RPMI8226 (cell line): ENCODE measurements around the gene NFKBIB.
"Not testable (repeated sequence)": the region's sequence is repeated elsewhere in the genome, so short reads cannot be mapped to it uniquely, and the experiment has no call there.

ENCODE experiments used
- DNase-seq: peaks from one replicate; pipeline ENCODE4 v3.0.0-alpha.2; 2015

The NFKBIB gene

DNA sequence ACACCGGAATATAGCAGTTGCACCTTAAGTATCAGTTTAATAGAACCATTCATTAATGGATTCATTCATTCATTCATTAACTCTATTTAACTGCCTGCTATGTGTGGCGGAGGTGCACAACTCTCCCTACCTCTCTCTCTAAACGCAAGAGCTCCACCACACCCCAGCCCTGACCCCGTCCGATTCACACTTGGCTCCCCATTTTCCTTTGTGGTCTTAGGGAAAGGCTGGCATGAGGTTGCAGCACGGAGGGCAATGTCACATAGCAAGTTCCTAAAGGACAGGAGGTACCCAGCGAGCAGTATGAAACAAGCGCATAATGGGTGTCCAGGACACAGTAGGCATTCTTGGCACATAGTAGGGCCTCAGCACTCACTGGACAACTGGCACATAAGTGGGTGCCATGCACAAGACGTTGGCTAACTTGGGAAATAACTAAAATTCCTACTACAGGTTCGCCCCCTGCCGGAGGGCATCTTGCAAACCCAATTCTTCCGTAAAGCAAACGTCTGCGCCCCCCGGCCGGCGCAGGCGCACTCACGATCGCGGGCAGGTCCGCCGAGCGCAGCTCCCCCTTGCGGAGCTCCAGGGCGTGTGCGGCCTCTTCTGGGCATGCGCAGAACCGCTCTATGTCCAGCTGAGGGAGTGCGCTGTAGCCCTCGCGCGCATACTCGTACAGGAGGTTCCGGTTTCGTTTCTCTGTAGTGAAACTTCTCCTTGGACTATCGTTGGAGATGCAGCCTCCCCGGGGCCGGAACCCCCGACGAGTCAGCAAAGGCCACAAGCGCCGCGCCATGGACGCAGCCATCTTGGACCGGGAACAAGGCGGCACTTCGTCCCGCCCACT lies 30.4 kb downstream of the NFKBIB start, which contains the start of gene SARS2:
Gene SARS2 (minus strand): TSS at position 835 of the 847 bp plus-strand sequence. CDS start 27 bp downstream, at position 808.
- peak; percentile 89 for DNase-seq

DNA sequence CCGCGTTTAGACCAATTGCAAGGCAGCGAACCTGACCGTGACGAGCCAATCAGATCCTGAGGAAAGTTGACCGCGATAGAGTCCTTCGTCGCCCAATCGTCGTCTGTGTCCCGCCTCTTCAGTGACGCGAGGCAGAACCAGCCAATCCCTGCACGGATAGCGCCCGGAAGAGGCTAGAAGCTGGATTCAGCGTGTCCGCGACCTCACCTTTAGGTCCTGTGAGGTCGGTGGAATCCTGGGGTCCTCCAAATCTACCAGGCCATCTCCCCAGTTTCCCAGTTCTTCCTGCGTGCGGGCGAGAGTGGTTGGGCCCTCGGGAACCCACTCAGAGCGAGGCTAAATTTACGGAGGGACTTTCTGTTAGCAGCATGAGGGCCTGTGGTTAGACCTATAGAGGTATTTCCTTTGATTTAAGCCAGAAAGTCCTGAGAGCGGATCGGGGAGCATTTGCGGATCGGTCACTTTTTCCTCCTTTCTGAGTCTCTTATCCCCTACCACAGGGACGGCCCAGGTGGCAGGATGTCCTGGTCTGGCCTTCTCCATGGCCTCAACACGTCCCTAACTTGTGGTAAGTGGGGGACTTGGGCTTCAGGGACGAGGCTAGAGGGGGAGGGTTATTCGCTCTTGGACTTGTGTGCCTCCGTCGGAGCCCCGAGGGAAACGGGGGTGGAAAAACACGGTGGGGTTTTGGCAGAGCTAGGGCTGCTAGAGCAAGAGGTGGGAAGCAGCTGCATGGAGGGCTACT lies 31.2 kb downstream of the NFKBIB start, which contains the start of gene MRPS12:
Gene MRPS12 (plus strand): TSS at position 169 of the 745 bp plus-strand sequence. CDS start 351 bp downstream, at position 520.
- peak; percentile 97 for DNase-seq

DNA sequence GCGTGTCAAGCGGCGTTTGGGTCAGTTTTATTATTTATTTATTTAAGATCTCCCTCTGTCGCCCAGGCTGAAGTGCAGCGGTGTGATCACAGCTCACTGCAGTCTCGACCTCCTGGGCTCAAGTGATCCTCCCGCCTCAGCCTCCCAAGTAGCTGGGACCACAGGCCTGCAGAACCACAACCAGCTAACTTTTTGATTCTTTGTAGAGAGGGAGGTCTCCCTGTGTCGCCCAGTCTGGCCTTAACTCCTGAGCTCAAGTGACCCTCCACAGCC lies 31.7 kb downstream of the NFKBIB start:
- no peak for DNase-seq

DNA sequence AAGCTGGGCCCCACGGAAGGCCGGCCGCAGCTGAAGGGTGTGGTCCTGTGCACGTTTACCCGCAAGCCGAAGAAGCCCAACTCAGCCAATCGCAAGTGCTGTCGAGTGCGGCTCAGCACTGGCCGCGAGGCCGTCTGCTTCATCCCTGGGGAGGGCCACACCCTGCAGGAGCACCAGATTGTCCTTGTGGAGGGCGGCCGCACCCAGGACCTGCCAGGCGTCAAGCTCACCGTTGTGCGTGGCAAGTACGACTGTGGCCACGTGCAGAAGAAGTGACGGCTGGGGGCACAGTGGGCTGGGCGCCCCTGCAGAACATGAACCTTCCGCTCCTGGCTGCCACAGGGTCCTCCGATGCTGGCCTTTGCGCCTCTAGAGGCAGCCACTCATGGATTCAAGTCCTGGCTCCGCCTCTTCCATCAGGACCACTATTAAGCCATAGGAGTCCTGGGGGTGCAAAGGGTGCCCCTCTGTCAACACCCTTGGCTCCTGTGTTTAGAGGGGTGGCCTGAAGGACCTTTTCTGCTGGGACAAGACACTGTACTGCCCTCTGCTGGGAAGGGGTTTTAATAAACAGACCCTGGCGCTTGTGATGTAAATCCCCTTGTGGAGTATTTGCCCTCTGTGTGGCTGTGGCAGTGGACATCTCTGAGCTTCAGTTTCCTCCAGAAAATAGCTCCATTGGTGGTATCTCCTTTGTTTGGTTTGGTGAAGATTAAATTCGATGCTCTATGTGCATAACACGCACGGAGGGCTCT lies 32.8 kb downstream of the NFKBIB start:
- DNase-seq, result no peak

DNA sequence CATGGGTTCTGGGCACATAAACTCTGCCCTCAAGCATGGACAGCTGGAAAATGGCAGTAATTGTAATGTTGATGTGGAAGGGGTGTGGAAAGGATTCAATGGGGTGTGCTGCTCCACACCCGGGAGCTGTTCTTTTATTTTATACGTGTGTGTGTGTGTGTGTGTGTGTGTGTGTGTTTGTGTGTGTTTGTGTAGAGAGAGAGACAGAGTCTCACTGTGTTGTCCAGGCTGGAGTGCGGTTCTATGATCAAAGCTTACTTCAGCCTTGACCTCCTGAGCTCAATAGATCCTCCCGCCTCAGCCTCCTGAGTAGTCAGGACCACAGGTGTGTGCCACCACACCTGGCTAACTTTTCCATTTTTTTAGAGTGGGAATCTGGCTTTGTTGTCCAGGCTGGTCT lies 33.8 kb downstream of the NFKBIB start:
- no peak for DNase-seq

DNA sequence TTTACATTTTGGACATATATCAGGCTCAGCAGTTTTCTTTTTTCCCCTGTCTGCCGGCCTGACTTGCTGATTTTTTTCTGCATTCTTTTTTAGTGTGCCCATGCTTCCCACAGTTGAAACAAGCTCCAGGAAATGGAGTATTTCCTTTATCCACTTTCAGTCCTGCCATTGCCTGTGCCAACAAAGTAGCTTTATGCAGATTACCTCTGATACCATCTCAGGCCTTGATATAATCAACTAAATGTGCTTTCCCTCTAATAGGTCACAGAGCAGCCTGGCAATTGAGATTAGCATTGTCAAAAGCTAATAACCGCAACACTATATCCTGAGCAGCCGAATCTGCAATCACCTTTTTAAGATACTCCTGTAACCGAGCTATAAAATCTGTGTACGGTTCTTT lies 40.2 kb downstream of the NFKBIB start:
- no peak for DNase-seq

DNA sequence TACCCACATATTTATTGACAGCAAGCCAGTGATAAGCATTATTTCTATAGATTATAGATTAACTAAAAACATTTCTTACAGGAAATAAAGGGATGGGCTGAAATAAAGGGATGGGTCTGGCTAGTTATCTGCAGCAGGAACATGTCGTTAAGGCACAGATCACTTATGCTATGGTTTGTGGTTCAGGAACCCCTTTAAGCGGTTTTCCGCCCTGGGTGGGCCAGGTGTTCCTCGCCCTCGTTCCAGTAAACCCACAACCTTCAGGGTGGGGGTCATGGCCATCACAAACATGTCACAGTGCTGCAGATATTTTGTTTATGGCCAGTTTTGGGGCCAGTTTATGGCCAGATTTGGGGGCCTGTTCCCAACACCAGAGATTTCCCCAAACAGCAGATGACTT lies 41.7 kb downstream of the NFKBIB start:
- DNase-seq, result not testable (repeated sequence)

DNA sequence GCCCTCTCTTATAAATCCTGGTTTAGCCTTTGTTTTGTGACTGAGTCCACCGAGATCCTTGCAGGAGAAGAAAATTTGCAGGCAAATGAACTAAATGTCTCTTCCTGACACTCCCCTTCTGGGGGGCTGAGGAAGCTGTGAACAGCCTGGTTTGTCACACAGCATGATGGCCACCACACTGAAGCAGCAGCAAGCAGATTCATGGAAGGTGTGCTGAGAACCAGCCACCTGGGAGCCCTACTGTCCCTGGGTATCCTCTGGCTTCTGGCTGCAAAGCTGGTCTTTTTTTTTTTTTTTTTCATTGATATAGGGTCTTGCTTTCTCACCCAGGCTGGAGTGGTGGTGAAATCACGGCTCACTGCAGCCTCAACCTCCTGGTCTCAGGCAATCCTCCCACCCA lies 42.2 kb downstream of the NFKBIB start:
- DNase-seq, result no peak

DNA sequence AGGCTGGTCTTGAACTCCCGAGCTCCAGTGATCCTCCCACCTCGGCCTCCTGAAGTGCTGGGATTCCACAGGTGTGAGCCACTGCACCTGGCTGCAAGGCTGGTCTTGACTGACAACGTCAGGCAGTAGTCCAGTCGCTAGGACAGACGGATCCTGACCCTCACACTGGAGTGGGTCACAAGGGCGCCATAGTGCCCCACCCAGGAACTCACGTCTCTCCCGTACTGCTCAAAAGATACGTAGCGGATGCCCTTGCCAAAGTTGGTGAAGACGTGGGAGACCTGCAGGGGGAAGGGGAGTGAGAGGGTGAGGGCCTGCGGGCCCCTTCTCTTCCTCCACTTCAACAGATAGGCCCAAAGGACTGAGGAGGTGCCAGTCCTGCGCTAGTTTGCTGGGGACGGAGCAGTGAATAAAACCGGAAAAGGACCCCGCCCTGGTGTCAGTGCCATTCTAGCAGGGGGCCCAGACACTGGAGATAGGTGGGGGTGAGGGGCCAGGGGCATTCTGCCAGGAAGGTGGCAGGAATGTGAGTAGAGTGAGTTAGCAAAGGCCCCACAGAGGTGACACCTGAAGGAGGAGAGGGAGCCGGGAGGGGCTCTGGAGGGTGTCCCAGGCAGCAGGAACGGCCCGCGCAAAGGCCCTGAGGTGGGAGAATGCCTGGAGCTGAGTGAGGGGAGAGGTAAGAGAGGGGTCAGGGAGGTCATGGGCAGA lies 42.9 kb downstream of the NFKBIB start:
- DNase-seq, result no peak

DNA sequence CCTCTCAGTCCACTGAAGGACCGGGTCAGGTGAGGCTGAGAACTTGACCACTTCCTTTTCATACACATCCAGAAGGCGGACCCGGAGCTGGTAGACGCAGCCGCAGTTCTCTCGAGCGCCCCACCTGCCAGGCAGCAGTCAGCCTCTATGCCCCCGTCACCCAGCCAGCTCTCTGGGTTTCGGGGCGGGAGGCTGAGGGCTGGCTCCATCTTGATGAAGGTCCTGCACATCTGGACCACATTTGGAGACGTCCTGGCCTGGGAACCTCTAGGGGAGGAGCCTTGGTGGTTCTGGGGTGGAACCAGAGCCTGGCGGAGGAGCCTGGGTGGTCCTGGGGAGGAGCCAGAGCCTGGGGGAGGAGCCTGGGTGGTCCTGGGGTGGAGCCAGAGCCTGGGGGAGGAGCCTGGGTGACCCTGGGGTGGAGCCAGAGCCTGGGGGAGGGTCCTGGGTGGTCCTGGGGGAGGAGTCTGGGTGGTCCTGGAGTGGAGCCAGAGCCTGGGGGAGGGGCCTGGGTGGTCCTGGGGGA lies 45.3 kb downstream of the NFKBIB start:
- DNase-seq, result no peak

DNA sequence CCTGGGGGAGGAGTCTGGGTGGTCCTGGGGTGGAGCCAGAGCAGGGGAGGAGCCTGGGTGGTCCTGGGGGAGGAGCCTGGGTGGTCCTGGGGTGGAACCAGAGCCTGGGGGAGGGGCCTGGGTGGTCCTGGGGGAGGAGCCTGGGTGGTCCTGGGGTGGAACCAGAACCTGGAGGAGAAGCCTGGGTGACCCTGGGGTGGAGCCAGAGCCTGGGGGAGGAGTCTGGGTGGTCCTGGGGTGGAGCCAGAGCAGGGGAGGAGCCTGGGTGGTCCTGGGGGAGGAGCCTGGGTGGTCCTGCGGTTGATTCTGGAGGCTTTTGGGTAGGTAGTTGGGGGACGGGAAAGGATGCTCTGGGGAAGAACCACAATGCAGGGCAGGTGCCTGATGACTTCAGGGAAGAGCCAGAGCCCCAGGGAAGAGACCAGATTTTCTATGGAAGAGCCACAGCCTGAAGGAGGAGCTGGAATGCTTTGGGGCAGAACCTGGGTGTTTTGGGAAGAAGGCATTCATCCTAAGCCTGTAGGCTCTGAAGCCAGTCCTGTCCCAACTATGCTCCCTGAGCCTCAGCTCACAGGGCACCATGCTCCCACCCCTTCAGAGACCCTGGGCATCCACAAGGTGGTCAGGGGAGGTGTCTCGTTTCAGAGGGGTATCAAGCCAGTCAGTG lies 45.9 kb downstream of the NFKBIB start:
- DNase-seq, result no peak

DNA sequence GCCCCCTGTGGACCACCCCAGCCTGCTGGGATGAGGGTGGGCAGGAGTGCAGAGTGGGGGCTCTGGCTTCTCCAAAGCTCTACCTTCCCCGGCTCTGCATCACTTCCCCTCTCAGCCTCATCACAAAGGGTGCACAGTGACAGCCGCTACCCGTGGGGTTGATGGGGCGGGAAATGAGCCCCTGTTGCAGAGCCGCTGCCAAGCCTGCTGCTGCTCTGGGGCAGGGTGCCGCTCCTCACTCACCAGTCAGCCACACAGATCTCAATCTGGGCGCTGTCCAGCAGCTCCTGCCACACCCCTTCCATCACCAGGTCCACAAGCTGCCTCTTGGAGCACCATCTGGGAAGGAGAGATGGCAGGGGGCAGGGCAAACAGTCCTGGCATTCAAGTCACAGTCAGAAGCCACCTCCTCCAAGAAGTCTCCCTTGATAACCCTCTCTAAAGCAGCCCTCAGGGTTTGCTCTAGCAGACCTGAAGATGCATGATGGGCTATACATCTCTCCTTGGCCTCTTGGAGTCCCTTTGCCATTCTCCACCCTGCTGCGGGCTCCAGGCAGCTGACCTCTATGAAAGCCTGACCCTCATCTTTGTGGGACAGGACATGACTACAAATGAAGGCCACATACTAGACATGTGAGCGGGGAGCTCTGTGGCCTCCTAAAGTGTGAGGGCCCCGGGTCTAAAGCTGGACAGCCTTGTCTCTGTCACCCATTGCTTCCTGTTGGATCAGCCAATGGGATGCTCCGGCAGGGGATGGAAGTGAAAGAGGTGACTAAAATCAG lies 46.7 kb downstream of the NFKBIB start:
- DNase-seq, result no peak

DNA sequence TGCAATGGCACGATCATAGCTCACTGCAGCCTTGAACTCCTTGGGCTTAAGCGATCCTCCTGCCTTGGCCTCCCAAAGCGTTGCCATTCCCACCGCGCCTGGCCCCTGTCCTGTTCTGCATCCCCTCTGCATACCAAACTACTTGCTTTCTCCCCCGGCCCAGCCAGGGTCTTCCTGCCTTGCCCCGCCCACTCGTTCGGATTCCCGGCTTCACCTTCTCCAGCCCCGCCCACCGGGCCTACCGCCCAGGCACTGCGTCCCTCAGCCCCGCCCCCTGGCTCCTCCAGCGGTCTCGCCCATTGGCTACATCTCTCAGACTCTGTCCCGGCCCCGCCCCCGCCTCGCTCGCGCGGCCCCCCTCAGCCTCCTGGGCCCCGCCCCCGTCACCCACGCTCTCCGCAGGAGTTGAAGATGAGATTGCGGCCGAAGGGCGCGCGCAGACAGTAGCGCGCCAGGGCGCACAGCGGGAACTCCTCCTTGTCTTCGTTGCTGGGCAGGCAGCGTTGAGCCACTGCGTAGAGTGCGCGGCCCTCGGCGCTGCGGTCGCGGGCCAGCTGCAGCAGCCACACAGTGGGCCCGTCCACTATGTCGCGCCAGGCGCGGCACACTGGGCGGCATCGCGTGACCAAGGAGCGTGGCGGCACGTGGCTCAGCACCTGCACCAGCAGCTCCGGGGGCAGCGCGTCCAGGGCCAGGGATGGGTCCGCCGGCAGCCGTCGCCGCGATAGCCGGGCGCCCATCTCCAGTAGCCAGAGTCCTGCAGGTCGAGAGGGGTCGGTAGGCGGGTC lies 50.0 kb downstream of the NFKBIB start:
- no peak for DNase-seq

DNA sequence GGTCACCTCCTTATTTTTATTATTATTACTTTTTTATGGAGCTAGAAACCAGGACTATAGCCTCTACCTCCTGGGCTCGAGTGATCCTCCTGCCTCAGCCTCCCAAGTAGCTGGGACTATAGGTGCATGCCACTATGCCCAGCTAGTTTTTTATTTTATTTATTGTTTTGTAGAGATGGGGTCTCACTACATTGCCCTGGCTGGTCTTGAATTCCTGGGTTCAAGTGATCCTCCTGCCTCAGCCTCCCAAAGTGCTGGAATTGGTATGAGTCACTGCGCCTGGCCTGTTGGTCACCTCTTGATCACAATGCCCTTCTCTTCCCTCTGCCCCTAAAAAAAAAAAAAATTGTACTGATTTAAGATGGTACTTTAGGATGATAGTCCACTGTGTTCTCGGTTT lies 51.4 kb downstream of the NFKBIB start:
- DNase-seq, result no peak

DNA sequence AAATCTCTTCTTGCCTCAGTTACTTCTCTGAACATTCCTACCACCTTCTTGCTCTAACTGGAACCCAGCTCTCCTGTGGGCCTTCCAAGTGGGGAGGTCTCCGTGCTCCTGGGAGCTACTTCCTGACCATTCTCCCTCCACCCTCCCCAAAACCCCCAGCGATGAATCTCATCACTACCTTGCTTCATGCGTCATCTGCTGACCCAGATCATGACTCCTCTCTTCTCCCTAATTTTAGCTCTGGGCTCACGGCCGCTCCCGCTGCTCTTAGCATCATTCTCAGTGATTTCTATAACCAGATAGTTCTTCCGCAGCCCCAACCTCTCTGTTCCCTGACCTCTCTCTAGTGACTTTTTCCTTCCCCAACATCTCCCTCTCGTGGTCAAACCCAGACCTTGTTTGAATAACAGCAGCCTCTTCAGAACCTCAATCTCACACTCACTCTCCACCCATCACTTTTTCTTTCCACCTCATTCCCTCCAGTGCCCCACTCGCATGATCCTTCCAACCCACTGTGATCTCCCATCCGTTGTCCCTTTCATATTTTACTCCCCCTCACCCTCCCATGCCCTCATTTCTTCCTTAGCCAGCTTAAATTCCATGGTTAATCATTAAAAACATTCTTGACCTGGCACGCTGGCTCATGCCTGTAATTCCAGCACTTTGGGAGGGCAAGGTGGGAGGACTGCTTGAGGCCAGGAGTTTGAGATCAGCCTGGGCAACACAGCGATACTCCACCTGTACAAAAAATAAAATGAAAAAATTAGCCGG lies 52.8 kb downstream of the NFKBIB start:
- peak; percentile 60 for DNase-seq

DNA sequence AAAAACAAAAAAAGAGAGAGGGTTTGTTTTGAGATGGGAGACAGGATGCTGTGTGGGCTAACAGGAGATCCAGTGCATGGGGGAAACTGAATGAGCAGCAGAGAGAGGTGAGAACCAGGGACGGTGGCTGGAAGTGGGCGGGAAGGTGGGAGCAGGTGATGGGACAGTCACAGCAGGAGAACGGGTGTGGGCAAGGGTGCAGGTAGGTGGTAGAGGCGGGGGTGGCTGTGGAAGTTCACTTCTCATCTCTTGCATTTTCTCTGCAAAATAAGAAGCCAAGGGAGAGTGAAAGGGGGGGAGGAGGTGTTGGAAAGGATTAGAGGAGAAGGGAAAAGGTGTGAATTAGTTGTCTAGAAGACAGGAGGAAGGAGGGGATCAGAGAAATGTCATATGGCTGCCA lies 53.9 kb downstream of the NFKBIB start:
- DNase-seq, result no peak

DNA sequence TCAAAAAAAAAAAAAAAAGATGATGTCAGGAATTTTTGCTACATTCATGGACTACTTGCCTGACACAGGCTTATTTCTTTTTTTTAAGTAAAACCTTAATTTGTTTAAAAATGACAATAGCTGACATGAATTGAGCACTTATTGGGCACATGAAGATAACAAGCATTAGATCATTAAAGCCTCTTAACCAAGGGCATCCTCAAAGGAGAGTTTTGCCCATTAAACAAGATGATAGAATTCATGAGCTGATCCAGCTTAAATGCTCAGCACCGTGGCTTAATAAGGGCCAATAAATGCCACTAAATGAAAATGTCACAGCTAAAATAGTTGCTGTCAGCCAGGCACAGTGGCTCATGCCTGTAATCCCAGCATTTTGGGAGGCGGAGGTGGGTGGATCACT lies 56.5 kb downstream of the NFKBIB start:
- no peak for DNase-seq

DNA sequence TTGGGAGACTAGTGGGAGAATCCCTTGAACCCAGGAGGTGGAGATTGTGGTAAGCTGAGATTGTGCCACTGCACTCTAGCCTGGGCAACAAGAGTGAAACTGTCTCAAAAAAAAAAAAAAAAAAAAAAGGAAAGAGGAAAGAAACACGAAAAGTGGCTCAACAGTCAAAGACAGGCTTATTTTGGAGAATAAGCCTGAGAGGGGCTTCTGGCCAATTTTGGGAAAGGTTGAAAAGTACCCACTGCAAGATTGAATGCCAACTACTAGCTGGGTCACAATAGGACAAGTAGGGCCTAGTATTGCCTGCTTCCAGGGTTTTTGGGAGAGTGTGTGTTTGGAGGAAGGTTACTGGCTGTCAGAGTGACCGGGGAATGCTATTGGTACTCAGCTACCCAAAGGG lies 58.5 kb downstream of the NFKBIB start:
- DNase-seq, result no peak
